ENCODE data around the gene SMARCA4.

GRCh38 chr19:11094520-11094894, 133.7 kb downstream of the SMARCA4 start:
- TF ChIP-seq CTCF (IDR thresholded peaks at IDR 0.05) (no peak), POLR2A (IDR thresholded peaks at IDR 0.05) (no peak)

Measured in testis (tissue), 2 donors.